Gastrocnemius medialis (tissue), 4 donors: Measurements from ENCODE around the gene MAPK11.

Experiments
- CTCF ChIP-seq, 5 experiments: fragments of 450-650 bp in 3 of 5; fragments of 200-600 bp in 2 of 5; sonication (generic) in 2 of 5; IDR thresholded peaks in 4 of 5; conservative IDR thresholded peaks in 1 of 5; 1 replicate in 4 of 5; 2 replicates in 1 of 5; pipeline ENCODE4 v1.5.1; 2016 to 2019; ENCODE audit warnings: antibody characterized with exemption in 5 of 5, mild to moderate bottlenecking in 3 of 5, moderate library complexity in 3 of 5
- POLR2A ChIP-seq, 2 donors: fragments of 450-650 bp; IDR thresholded peaks; one replicate each; pipeline ENCODE4 v1.6.1; 2017; ENCODE audit warnings: antibody characterized with exemption in 2 of 2, mild to moderate bottlenecking in 2 of 2, moderate library complexity in 2 of 2

GRCh38 chr22:50296658-50297490, 26.7 kb upstream of the MAPK11 start:
- TF ChIP-seq CTCF (IDR thresholded peaks at IDR 0.05 in 4 of 5, conservative IDR thresholded peaks at IDR 0.05 in 1 of 5) (no peak), POLR2A (IDR thresholded peaks at IDR 0.05) (no peak)
